Measurements from ENCODE around the gene SCGB1C1. TPM values are rescaled to one million over a fixed set of nuclear protein-coding genes. Genes with fewer than 3 reads are reported as not detected.
A peak's percentile ranks its signal among the peaks of the same experiment; 100 is the strongest.

The SCGB1C1 gene
- total and polyA plus RNA-seq, 10 of the 15 experiments (the other 5 are each of a cell fraction or from before 2014, with no cell fraction given), result not detected

GRCh38 chr11:200224-201003 lies 7.5 kb downstream of the SCGB1C1 start:
- no peak overlapping the region for H2AFZ ChIP-seq (ENCODE audit: control insufficient read depth, low read depth, low read length)
- 96% methylated on average over 10 of the region's 13 CpGs for WGBS (ENCODE audit: insufficient coverage, insufficient replicate concordance, low lambda C conversion rate, missing lambda C conversion rate)
- BruUV-seq (replicated peaks), result no TSS peak
- ChIA-PET CTCF (no interaction called here), SMC1A (ENCODE audit: uncharacterized antibody, unreplicated experiment) (no interaction called here), RAD21 (ENCODE audit: unreplicated experiment) (no interaction called here), POLR2A (no interaction called here)
- H3K36me3 ChIP-seq (ENCODE audit: control insufficient read depth in 2 of 2, insufficient read depth in 2 of 2, low read length in 1 of 2), result peaks cover 3 to 16% of the 10 kb centered on the region in 2 experiments
- no peak overlapping the region for H3K27ac ChIP-seq (ENCODE audit: control insufficient read depth, insufficient read depth)
- intact Hi-C loops (cut with micrococcal nuclease; ENCODE audit: unreplicated experiment) (loop anchor here (10.0 kb wide), 1 partner anchor 244 kb away; the partner anchor contains the start of gene ANO9), in situ Hi-C loops (cut with MboI) (loop anchor here (10.0 kb wide), 1 partner anchor 164 kb away; the partner anchor contains the start of gene B4GALNT4)
- TF ChIP-seq RELA (IDR thresholded peaks at IDR 0.05; ENCODE audit: borderline replicate concordance, partially characterized antibody), result no peak
- TF ChIP-seq SPI1 (IDR thresholded peaks at IDR 0.05; ENCODE audit: borderline replicate concordance, insufficient read depth, low read depth, low read length), result no peak
- no peak for TF ChIP-seq MEF2B (IDR thresholded peaks at IDR 0.05; ENCODE audit: partially characterized antibody, poor library complexity, severe bottlenecking)
- no peak for TF ChIP-seq CBX5 (IDR thresholded peaks at IDR 0.05; ENCODE audit: low read depth)
- no peak for TF ChIP-seq SMAD1 (IDR thresholded peaks at IDR 0.05; ENCODE audit: low read depth, partially characterized antibody)
- peak; percentile 54; the same call in 1 of the 2 replicates for TF ChIP-seq POLR2AphosphoS2 (IDR thresholded peaks at IDR 0.05; ENCODE audit: low read depth, low read length)
- peak; percentile 38; the same call in 1 of the 2 replicates for TF ChIP-seq POLR2A (IDR thresholded peaks at IDR 0.05; ENCODE audit: low read depth, low read length)
- TF ChIP-seq POLR2AphosphoS5 (IDR thresholded peaks at IDR 0.05; ENCODE audit: low read length), result peak; percentile 16; the same call in 1 of the 2 replicates
- TF ChIP-seq ZSCAN29 (IDR thresholded peaks at IDR 0.05), result no peak
- no peak for TF ChIP-seq SP1 (IDR thresholded peaks at IDR 0.05; ENCODE audit: low read depth, low read length)
- no peak for TF ChIP-seq NBN (IDR thresholded peaks at IDR 0.05)
- TF ChIP-seq SMARCA5 (IDR thresholded peaks at IDR 0.05), result no peak
- no peak for TF ChIP-seq FOXM1 (IDR thresholded peaks at IDR 0.05; ENCODE audit: low read depth, low read length)
- TF ChIP-seq DPF2 (IDR thresholded peaks at IDR 0.05), result no peak
- no peak for TF ChIP-seq EP300 (IDR thresholded peaks at IDR 0.05; ENCODE audit: borderline replicate concordance in 1 of 2, control insufficient read depth in 1 of 2, low read depth in 2 of 2, low read length in 2 of 2)
- TF ChIP-seq MAX (IDR thresholded peaks at IDR 0.05; ENCODE audit: low read depth, low read length), result no peak
- TF ChIP-seq RAD21 (IDR thresholded peaks at IDR 0.05; ENCODE audit: insufficient read depth, low read depth, low read length), result no peak
- no peak for TF ChIP-seq KAT2A (conservative IDR thresholded peaks at IDR 0.05; ENCODE audit: control insufficient read depth, low read depth, low read length)
- H3K4me1 ChIP-seq (ENCODE audit: control insufficient read depth, insufficient read depth, low read length), result peaks cover 2% of the 10 kb centered on the region
- H3K4me2 ChIP-seq (ENCODE audit: control insufficient read depth, insufficient read depth), result no peak overlapping the region
- H3K27me3 ChIP-seq (replicated peaks in 1 of 2; ENCODE audit: control insufficient read depth in 2 of 2, insufficient read depth in 2 of 2, low read length in 1 of 2), result no peaks in the 10 kb centered on the region
- H3K9me3 ChIP-seq (replicated peaks; ENCODE audit: control insufficient read depth, insufficient read depth, low read length), result no peaks in the 10 kb centered on the region
- peaks cover 8% of the 10 kb centered on the region for H3K79me2 ChIP-seq (ENCODE audit: control insufficient read depth, insufficient read depth, low read length)
- no peak overlapping the region for H3K4me3 ChIP-seq
- H4K20me1 ChIP-seq (ENCODE audit: control insufficient read depth, insufficient read depth), result peaks cover 6% of the 10 kb centered on the region; the same call in 1 of the 2 replicates
- FAIRE-seq, result no peak
- no peak for ATAC-seq
- H3K9ac ChIP-seq (ENCODE audit: control insufficient read depth, insufficient read depth, low read length), result no peak overlapping the region
- DNase-seq (ENCODE audit: low read depth, low spot score), result no peak
